ENCODE data around the gene ARL13B.

DNA sequence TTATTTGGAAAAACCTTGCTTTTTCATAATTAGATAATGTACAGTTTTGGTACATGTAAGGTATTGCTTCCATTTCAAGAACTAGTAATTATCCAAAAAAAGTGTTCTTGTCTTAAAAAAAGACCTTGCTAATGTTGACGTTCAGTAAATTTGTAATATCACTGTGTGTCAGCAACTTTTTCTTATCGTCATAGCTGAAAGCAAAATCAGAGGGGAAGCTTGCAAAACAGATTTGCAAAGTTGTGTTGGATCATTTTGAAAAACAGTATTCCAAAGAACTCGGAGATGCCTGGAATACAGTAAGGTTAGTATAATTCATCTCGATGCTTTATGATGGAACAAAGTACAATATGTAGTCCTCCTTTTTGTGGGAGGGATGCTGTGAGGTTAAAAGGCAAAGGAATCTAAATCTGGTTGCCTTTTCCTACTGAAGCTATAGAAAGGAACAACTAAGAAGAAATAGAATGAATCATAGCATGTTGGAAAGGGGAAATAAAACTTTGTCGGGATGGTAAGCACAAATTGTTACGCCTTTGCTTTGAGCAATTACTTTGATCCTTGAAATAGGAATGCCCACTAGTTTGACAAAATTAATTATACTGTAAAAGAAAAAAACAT lies 84.4 kb downstream of the ARL13B start:
- no peak for TF ChIP-seq CTCF (IDR thresholded peaks at IDR 0.05 in 4 of 5, conservative IDR thresholded peaks at IDR 0.05 in 1 of 5)
- no peak for TF ChIP-seq POLR2A (IDR thresholded peaks at IDR 0.05)

Data from gastrocnemius medialis (tissue), 4 donors.